Measurements from ENCODE around the gene CAPN5. TPM values are rescaled to one million over a fixed set of nuclear protein-coding genes. Genes with fewer than 3 reads are reported as not detected.

The CAPN5 gene
- total and polyA plus RNA-seq, 2 donors from 2014 or later: 20.0 to 36.0 TPM

DNA sequence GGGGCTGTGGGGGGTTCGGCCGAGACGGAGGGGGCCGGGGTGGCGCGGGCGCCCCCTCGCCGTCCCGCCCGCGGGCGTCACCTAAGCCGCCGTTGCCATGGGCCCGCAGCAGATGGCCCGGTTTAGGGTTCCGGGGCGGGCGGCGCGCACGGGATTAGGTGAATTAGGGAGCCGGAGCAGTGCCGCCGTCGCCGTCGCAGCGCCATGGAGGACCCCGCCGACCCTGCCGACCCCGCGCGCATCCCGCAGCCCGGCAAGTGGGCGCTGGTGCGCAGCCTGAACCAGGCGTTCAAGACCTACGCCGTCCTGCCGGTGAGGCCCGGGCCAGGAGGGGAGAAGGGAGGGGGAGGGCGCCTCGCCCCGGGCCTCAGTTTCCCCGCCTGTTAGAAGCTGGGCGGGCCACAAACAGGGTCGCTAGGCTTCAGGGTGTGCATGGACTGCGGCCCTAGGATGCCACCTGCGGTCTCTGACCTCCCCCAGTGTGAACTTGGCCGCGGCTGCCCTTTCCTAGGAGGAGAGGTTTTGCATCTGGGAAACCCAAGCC lies 71.4 kb downstream of the CAPN5 start:
- H3K27me3 ChIP-seq (ENCODE audit: control insufficient read depth, insufficient read depth, low read length): peaks cover 6% of the 10 kb centered on the region
- no peak overlapping the region for H3K9ac ChIP-seq (ENCODE audit: low read length in 3 of 3)
- H3K4me1 ChIP-seq (ENCODE audit: control insufficient read depth in 2 of 3, insufficient read depth in 2 of 3, low read depth in 1 of 3, low read length in 3 of 3): peaks cover 0 to 2% (median 0%) of the 10 kb centered on the region in 3 donors
- H3K27ac ChIP-seq (ENCODE audit: low read depth in 2 of 2, low read length in 2 of 2): no peak overlapping the region
- TF ChIP-seq, protein P1, sequence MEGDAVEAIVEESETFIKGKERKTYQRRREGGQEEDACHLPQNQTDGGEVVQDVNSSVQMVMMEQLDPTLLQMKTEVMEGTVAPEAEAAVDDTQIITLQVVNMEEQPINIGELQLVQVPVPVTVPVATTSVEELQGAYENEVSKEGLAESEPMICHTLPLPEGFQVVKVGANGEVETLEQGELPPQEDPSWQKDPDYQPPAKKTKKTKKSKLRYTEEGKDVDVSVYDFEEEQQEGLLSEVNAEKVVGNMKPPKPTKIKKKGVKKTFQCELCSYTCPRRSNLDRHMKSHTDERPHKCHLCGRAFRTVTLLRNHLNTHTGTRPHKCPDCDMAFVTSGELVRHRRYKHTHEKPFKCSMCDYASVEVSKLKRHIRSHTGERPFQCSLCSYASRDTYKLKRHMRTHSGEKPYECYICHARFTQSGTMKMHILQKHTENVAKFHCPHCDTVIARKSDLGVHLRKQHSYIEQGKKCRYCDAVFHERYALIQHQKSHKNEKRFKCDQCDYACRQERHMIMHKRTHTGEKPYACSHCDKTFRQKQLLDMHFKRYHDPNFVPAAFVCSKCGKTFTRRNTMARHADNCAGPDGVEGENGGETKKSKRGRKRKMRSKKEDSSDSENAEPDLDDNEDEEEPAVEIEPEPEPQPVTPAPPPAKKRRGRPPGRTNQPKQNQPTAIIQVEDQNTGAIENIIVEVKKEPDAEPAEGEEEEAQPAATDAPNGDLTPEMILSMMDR (IDR thresholded peaks at IDR 0.05; ENCODE audit: borderline replicate concordance, extremely low read depth, insufficient read depth): no peak
- no peaks in the 10 kb centered on the region for H3K9me3 ChIP-seq (ENCODE audit: control insufficient read depth in 2 of 3, insufficient read depth in 1 of 3, low read length in 3 of 3)
- H3K4me3 ChIP-seq (ENCODE audit: low read length in 3 of 3): no peak overlapping the region
- intact Hi-C loops (cut with DNase I): no loop called here
- no peaks in the 10 kb centered on the region for H3K36me3 ChIP-seq (ENCODE audit: control insufficient read depth in 2 of 3, insufficient read depth in 3 of 3, low read length in 3 of 3)
- DNase-seq (peak in 2 of 5 donors; percentile 25 to 69), FAIRE-seq (no peak)

DNA sequence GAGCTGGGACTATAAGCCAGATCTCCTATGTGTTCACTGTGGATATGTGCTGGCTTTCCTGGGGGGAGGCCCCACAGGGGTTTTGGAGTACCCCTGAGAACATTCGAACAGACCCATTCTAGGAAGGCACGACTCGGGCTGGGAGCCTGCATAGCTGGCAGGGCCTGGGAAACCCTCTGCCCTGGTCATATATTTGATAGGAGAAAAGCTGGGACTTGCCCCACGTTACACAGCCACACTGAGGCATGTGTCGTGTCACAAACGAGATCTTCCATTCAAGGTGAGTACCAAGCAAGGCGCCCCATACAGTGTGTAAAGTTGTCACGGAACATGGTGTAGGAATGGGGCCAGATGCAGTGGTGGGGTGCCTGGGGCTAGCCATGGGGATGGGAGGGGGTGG lies 72.4 kb downstream of the CAPN5 start:
- H3K4me3 ChIP-seq (ENCODE audit: low read length in 3 of 3): no peak overlapping the region
- H3K27ac ChIP-seq (ENCODE audit: low read depth in 2 of 2, low read length in 2 of 2): no peak overlapping the region
- TF ChIP-seq, protein P1 (IDR thresholded peaks at IDR 0.05; ENCODE audit: borderline replicate concordance, extremely low read depth, insufficient read depth): no peak
- DNase-seq (peak in 1 of 5 donors; percentile 57), FAIRE-seq (no peak)
- no peaks in the 10 kb centered on the region for H3K9me3 ChIP-seq (ENCODE audit: control insufficient read depth in 2 of 3, insufficient read depth in 1 of 3, low read length in 3 of 3)
- no peak overlapping the region for H3K9ac ChIP-seq (ENCODE audit: low read length in 3 of 3)
- peaks cover 0 to 2% (median 0%) of the 10 kb centered on the region in 3 donors for H3K4me1 ChIP-seq (ENCODE audit: control insufficient read depth in 2 of 3, insufficient read depth in 2 of 3, low read depth in 1 of 3, low read length in 3 of 3)
- H3K27me3 ChIP-seq (ENCODE audit: control insufficient read depth, insufficient read depth, low read length): peaks cover 6% of the 10 kb centered on the region
- intact Hi-C loops (cut with DNase I): no loop called here
- no peaks in the 10 kb centered on the region for H3K36me3 ChIP-seq (ENCODE audit: control insufficient read depth in 2 of 3, insufficient read depth in 3 of 3, low read length in 3 of 3)

DNA sequence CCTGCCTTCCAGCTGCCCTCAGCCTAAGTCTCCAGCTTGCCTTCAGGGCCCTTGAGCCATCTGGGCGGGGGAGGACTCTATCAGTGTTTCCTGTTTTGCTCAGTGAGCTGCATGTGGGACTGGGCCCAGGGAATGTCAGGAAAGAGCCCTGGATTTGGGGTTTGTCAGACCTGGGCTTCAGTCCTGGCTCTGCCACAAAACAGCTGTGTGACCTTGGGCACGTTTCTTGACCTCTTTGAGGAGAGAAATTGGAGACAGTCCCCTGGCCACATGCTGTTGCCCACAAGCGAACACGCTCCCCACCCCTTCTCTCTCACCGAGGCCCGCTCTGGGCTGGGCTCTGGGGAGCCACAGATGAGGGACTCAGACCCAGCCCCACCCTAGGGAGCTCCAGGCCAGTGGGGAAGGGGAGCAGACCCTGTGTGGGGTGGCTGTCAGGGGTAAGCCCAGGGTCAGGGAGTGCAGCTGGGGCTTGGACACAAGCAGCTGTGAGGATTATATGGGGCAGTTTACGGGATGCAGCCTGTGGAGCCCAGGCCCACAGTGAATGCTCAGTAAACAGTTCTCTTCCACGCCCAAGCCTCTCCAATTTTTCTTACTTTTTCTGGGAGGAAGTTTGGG lies 73.6 kb downstream of the CAPN5 start:
- Histone ChIP-seq H3K9ac (ENCODE audit: low read length in 3 of 3) (no peak overlapping the region), H3K4me3 (ENCODE audit: low read length in 3 of 3) (no peak overlapping the region), H3K27ac (ENCODE audit: low read depth in 2 of 2, low read length in 2 of 2) (no peak overlapping the region), H3K27me3 (ENCODE audit: control insufficient read depth, insufficient read depth, low read length) (peaks cover 6% of the 10 kb centered on the region), H3K9me3 (ENCODE audit: control insufficient read depth in 2 of 3, insufficient read depth in 1 of 3, low read length in 3 of 3) (no peaks in the 10 kb centered on the region), H3K4me1 (ENCODE audit: control insufficient read depth in 2 of 3, insufficient read depth in 2 of 3, low read depth in 1 of 3, low read length in 3 of 3) (peaks cover 0 to 9% (median 3%) of the 10 kb centered on the region in 3 donors), H3K36me3 (ENCODE audit: control insufficient read depth in 2 of 3, insufficient read depth in 3 of 3, low read length in 3 of 3) (no peaks in the 10 kb centered on the region)
- DNase-seq (peak in 2 of 5 donors; percentile 42 to 50), FAIRE-seq (no peak)
- intact Hi-C loops (cut with DNase I): no loop called here
- TF ChIP-seq, protein P1 (IDR thresholded peaks at IDR 0.05; ENCODE audit: borderline replicate concordance, extremely low read depth, insufficient read depth): no peak

All from kidney (tissue), 14 donors.